ENCODE results near the gene PHOSPHO2. TPM values are rescaled to one million over a fixed set of nuclear protein-coding genes. Genes with fewer than 3 reads are reported as not detected.

The PHOSPHO2 gene
- total and polyA plus RNA-seq, 10 of the 15 experiments (the other 5 are each of a cell fraction or from before 2014, with no cell fraction given) = 2.7 to 7.6 (median 4.2) TPM

- Histone ChIP-seq H3K27me3 (replicated peaks in 1 of 2; ENCODE audit: control insufficient read depth in 2 of 2, insufficient read depth in 2 of 2, low read length in 1 of 2) (no peaks in the 10 kb centered on the region), H4K20me1 (ENCODE audit: control insufficient read depth, insufficient read depth) (no peaks in the 10 kb centered on the region), H3K4me1 (ENCODE audit: control insufficient read depth, insufficient read depth, low read length) (no peaks in the 10 kb centered on the region), H2AFZ (ENCODE audit: control insufficient read depth, low read depth, low read length) (no peak overlapping the region), H3K4me2 (ENCODE audit: control insufficient read depth, insufficient read depth) (no peak overlapping the region), H3K36me3 (ENCODE audit: control insufficient read depth in 2 of 2, insufficient read depth in 2 of 2, low read length in 1 of 2) (no peaks in the 10 kb centered on the region), H3K79me2 (ENCODE audit: control insufficient read depth, insufficient read depth, low read length) (no peaks in the 10 kb centered on the region), H3K4me3 (no peak overlapping the region), H3K27ac (ENCODE audit: control insufficient read depth, insufficient read depth) (no peak overlapping the region), H3K9me3 (replicated peaks; ENCODE audit: control insufficient read depth, insufficient read depth, low read length) (no peaks in the 10 kb centered on the region), H3K9ac (ENCODE audit: control insufficient read depth, insufficient read depth, low read length) (no peak overlapping the region)
- TF ChIP-seq POLR2A (IDR thresholded peaks at IDR 0.05; ENCODE audit: low read depth, low read length) (no peak), POLR2AphosphoS2 (IDR thresholded peaks at IDR 0.05; ENCODE audit: low read depth, low read length) (no peak), RB1 (IDR thresholded peaks at IDR 0.05; ENCODE audit: borderline replicate concordance) (no peak), SMARCA5 (IDR thresholded peaks at IDR 0.05) (no peak), KAT2A (conservative IDR thresholded peaks at IDR 0.05; ENCODE audit: control insufficient read depth, low read depth, low read length) (no peak), BRCA1 (IDR thresholded peaks at IDR 0.05; ENCODE audit: low read depth, low read length) (no peak), CREM (IDR thresholded peaks at IDR 0.05; ENCODE audit: low read depth) (no peak), BMI1 (IDR thresholded peaks at IDR 0.05; ENCODE audit: borderline replicate concordance) (no peak)
- TF ChIP-seq, protein P1, sequence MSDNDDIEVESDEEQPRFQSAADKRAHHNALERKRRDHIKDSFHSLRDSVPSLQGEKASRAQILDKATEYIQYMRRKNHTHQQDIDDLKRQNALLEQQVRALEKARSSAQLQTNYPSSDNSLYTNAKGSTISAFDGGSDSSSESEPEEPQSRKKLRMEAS (IDR thresholded peaks at IDR 0.05; ENCODE audit: low read depth, low read length) = no peak
- TF ChIP-seq, protein P2, sequence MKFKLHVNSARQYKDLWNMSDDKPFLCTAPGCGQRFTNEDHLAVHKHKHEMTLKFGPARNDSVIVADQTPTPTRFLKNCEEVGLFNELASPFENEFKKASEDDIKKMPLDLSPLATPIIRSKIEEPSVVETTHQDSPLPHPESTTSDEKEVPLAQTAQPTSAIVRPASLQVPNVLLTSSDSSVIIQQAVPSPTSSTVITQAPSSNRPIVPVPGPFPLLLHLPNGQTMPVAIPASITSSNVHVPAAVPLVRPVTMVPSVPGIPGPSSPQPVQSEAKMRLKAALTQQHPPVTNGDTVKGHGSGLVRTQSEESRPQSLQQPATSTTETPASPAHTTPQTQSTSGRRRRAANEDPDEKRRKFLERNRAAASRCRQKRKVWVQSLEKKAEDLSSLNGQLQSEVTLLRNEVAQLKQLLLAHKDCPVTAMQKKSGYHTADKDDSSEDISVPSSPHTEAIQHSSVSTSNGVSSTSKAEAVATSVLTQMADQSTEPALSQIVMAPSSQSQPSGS (IDR thresholded peaks at IDR 0.05; ENCODE audit: low read length) = no peak
- TF ChIP-seq, protein P3, sequence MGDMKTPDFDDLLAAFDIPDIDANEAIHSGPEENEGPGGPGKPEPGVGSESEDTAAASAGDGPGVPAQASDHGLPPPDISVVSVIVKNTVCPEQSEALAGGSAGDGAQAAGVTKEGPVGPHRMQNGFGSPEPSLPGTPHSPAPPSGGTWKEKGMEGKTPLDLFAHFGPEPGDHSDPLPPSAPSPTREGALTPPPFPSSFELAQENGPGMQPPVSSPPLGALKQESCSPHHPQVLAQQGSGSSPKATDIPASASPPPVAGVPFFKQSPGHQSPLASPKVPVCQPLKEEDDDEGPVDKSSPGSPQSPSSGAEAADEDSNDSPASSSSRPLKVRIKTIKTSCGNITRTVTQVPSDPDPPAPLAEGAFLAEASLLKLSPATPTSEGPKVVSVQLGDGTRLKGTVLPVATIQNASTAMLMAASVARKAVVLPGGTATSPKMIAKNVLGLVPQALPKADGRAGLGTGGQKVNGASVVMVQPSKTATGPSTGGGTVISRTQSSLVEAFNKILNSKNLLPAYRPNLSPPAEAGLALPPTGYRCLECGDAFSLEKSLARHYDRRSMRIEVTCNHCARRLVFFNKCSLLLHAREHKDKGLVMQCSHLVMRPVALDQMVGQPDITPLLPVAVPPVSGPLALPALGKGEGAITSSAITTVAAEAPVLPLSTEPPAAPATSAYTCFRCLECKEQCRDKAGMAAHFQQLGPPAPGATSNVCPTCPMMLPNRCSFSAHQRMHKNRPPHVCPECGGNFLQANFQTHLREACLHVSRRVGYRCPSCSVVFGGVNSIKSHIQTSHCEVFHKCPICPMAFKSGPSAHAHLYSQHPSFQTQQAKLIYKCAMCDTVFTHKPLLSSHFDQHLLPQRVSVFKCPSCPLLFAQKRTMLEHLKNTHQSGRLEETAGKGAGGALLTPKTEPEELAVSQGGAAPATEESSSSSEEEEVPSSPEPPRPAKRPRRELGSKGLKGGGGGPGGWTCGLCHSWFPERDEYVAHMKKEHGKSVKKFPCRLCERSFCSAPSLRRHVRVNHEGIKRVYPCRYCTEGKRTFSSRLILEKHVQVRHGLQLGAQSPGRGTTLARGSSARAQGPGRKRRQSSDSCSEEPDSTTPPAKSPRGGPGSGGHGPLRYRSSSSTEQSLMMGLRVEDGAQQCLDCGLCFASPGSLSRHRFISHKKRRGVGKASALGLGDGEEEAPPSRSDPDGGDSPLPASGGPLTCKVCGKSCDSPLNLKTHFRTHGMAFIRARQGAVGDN (IDR thresholded peaks at IDR 0.05) = no peak
- TF ChIP-seq, protein P4, sequence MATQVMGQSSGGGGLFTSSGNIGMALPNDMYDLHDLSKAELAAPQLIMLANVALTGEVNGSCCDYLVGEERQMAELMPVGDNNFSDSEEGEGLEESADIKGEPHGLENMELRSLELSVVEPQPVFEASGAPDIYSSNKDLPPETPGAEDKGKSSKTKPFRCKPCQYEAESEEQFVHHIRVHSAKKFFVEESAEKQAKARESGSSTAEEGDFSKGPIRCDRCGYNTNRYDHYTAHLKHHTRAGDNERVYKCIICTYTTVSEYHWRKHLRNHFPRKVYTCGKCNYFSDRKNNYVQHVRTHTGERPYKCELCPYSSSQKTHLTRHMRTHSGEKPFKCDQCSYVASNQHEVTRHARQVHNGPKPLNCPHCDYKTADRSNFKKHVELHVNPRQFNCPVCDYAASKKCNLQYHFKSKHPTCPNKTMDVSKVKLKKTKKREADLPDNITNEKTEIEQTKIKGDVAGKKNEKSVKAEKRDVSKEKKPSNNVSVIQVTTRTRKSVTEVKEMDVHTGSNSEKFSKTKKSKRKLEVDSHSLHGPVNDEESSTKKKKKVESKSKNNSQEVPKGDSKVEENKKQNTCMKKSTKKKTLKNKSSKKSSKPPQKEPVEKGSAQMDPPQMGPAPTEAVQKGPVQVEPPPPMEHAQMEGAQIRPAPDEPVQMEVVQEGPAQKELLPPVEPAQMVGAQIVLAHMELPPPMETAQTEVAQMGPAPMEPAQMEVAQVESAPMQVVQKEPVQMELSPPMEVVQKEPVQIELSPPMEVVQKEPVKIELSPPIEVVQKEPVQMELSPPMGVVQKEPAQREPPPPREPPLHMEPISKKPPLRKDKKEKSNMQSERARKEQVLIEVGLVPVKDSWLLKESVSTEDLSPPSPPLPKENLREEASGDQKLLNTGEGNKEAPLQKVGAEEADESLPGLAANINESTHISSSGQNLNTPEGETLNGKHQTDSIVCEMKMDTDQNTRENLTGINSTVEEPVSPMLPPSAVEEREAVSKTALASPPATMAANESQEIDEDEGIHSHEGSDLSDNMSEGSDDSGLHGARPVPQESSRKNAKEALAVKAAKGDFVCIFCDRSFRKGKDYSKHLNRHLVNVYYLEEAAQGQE (IDR thresholded peaks at IDR 0.05; ENCODE audit: low read depth, low read length) = no peak
- ATAC-seq (no peak; the same call in 2 of the 3 replicates), DNase-seq (ENCODE audit: low read depth, low spot score) (no peak), FAIRE-seq (no peak)
- in situ Hi-C loops (cut with MboI) = no loop called here
- 56% methylated on average over 3 of the region's 3 CpGs for WGBS (ENCODE audit: insufficient coverage, insufficient replicate concordance, low lambda C conversion rate, missing lambda C conversion rate)
- no TSS peak for BruUV-seq (replicated peaks)
- ChIA-PET POLR2A (interaction anchor here (0.5 to 1.3 kb wide), 2 partner anchors 9 to 75 kb away, joined by 3 to 5 read pairs; no protein-coding TSS in a partner anchor), RAD21 (ENCODE audit: unreplicated experiment) (interaction anchor here (0.6 kb wide), 2 partner anchors 87 to 268 kb away, joined by 3 read pairs; no protein-coding TSS in a partner anchor), SMC1A (ENCODE audit: uncharacterized antibody, unreplicated experiment) (interaction anchor here (0.9 kb wide), 1 partner anchor 9 kb away, joined by 3 read pairs; no protein-coding TSS in a partner anchor), CTCF (interaction anchor here (1.0 to 1.1 kb wide), 2 partner anchors 9 to 12 kb away, joined by 3 read pairs; no protein-coding TSS in a partner anchor)
- intact Hi-C loops (cut with micrococcal nuclease; ENCODE audit: unreplicated experiment) = no loop called here
These were observed 10.7 kb upstream of the PHOSPHO2 start for GRCh38 chr2:169683425-169684134.
